HG03060 (cell line): Measurements from ENCODE around the gene UGDH.
"Not testable (repeated sequence)": the region's sequence is repeated elsewhere in the genome, so short reads cannot be mapped to it uniquely, and the experiment has no call there.

Experiments
- ATAC-seq: cut with Tn5 transposase; IDR thresholded peaks from one replicate; pipeline ENCODE4 v1.9.1; 2021; ENCODE audit warnings: low read depth, moderate number of reproducible peaks; ENCODE audit not compliant: unreplicated experiment

The UGDH gene

GRCh38 chr4:39527296-39528060 lies at the start of gene UGDH:
Gene UGDH, minus strand, starts transcription at chr4:39527439. Its CDS starts 5,927 bp downstream, at chr4:39521512.
- peak; percentile 84 for ATAC-seq

- no peak for ATAC-seq
These were observed 47.7 kb upstream of the UGDH start for GRCh38 chr4:39574946-39575345.

GRCh38 chr4:39571504-39571903 lies 44.3 kb upstream of the UGDH start:
- no peak for ATAC-seq

- ATAC-seq = no peak
These were observed 43.8 kb upstream of the UGDH start for GRCh38 chr4:39571054-39571453.

GRCh38 chr4:39569209-39569608 lies 42.0 kb upstream of the UGDH start:
- no peak for ATAC-seq

GRCh38 chr4:39568805-39569204 lies 41.6 kb upstream of the UGDH start:
- no peak for ATAC-seq

- ATAC-seq = no peak
These were observed 38.8 kb upstream of the UGDH start for GRCh38 chr4:39565878-39566600.

- ATAC-seq = no peak
These were observed 36.2 kb upstream of the UGDH start for GRCh38 chr4:39563346-39563847.

- no peak for ATAC-seq
These were observed 35.6 kb upstream of the UGDH start for GRCh38 chr4:39562792-39563191.

GRCh38 chr4:39559626-39560025 lies 32.4 kb upstream of the UGDH start:
- ATAC-seq = no peak

GRCh38 chr4:39555472-39555871 lies 28.2 kb upstream of the UGDH start:
- ATAC-seq = no peak

- ATAC-seq = no peak
These were observed 21.3 kb upstream of the UGDH start for GRCh38 chr4:39548425-39549067.

GRCh38 chr4:39544580-39545315 lies 17.5 kb upstream of the UGDH start:
- ATAC-seq = no peak

- ATAC-seq = not testable (repeated sequence)
These were observed 16.8 kb upstream of the UGDH start for GRCh38 chr4:39544080-39544479.

- ATAC-seq = no peak
These were observed 15.8 kb upstream of the UGDH start for GRCh38 chr4:39543034-39543433.

- ATAC-seq = no peak
These were observed 15.4 kb upstream of the UGDH start for GRCh38 chr4:39542611-39543012.

- ATAC-seq = no peak
These were observed 14.9 kb upstream of the UGDH start for GRCh38 chr4:39541987-39542610.

- ATAC-seq = no peak
These were observed 11.9 kb upstream of the UGDH start for GRCh38 chr4:39539089-39539611.

GRCh38 chr4:39533541-39533940 lies 6.3 kb upstream of the UGDH start:
- ATAC-seq = no peak

GRCh38 chr4:39532237-39532636 lies 5.0 kb upstream of the UGDH start:
- not testable (repeated sequence) for ATAC-seq
